GM23338 (cell line): ENCODE results near the gene CPEB3. TPM values are rescaled to one million over a fixed set of nuclear protein-coding genes. Genes with fewer than 3 reads are reported as not detected.
A peak's percentile ranks its signal among the peaks of the same experiment; 100 is the strongest.

Experiments used
- ATAC-seq: fragments of 200-7000 bp; cut with Tn5 transposase; 3 replicates; pipeline ENCODE4 v1.9.1; 2020
- DNase-seq: peaks from one replicate; pipeline ENCODE4 v3.0.0-alpha.2; 2015; ENCODE audit warnings: low spot score
- H2AFZ ChIP-seq: fragments of 200-600 bp; sonication (generic); 2 replicates; pipeline ENCODE4 v1.8.0; 2016; ENCODE audit warnings: antibody characterized with exemption, mild to moderate bottlenecking, moderate library complexity
- H3F3A ChIP-seq: fragments of 200-600 bp; sonication (generic); replicated peaks from 2 replicates; pipeline ENCODE4 v1.8.0; 2017; ENCODE audit warnings: antibody characterized with exemption, mixed run types, low read depth
- H3K27ac ChIP-seq: fragments of 200-600 bp; sonication (generic); 2 replicates; pipeline ENCODE4 v1.6.1; 2016; ENCODE audit warnings: low read depth
- H3K27me3 ChIP-seq: fragments of 200-600 bp; sonication (generic); 2 replicates; pipeline ENCODE4 v1.8.0; 2016; ENCODE audit warnings: mild to moderate bottlenecking, mixed run types, moderate library complexity; ENCODE audit not compliant: insufficient read depth
- H3K36me3 ChIP-seq: fragments of 200-600 bp; sonication (generic); 2 replicates; pipeline ENCODE4 v1.8.0; 2016; ENCODE audit warnings: mild to moderate bottlenecking; ENCODE audit not compliant: insufficient read depth
- H3K4me1 ChIP-seq: fragments of 200-600 bp; sonication (generic); 2 replicates; pipeline ENCODE4 v1.8.0; 2016; ENCODE audit warnings: mild to moderate bottlenecking, moderate library complexity; ENCODE audit not compliant: insufficient read depth
- H3K4me2 ChIP-seq: fragments of 200-600 bp; sonication (generic); 2 replicates; pipeline ENCODE4 v1.7.1; 2017; ENCODE audit warnings: mixed run types
- H3K4me3 ChIP-seq: fragments of 200-600 bp; sonication (generic); 2 replicates; pipeline ENCODE4 v1.6.1; 2016; ENCODE audit warnings: mixed run types
- H3K79me2 ChIP-seq: fragments of 200-600 bp; sonication (generic); replicated peaks from 2 replicates; pipeline ENCODE4 v1.8.0; 2017; ENCODE audit warnings: mild to moderate bottlenecking; ENCODE audit not compliant: insufficient read depth
- H3K9me2 ChIP-seq: fragments of 200-600 bp; sonication (generic); 2 replicates; pipeline ENCODE4 v1.8.0; 2017; ENCODE audit not compliant: insufficient read depth
- H4K20me1 ChIP-seq: fragments of 200-600 bp; sonication (generic); replicated peaks from 2 replicates; pipeline ENCODE4 v1.8.0; 2017; ENCODE audit warnings: mild to moderate bottlenecking; ENCODE audit not compliant: insufficient read depth
- H3K27ac Mint-ChIP-seq: 2 replicates; pipeline ENCODE4 v1.8.0; 2020; ENCODE audit warnings: inconsistent platforms, mild to moderate bottlenecking, moderate library complexity, mixed read lengths
- H3K27me3 Mint-ChIP-seq: 3 replicates; pipeline ENCODE4 v1.8.0; 2022; ENCODE audit warnings: low read depth, mild to moderate bottlenecking, moderate library complexity, mixed read lengths, inconsistent platforms; ENCODE audit not compliant: insufficient read depth, poor library complexity
- H3K36me3 Mint-ChIP-seq: 3 replicates; pipeline ENCODE4 v1.8.0; 2021; ENCODE audit warnings: low read depth, mild to moderate bottlenecking, inconsistent platforms, moderate library complexity, mixed read lengths
- H3K4me1 Mint-ChIP-seq: 3 replicates; pipeline ENCODE4 v1.8.0; 2020; ENCODE audit warnings: mild to moderate bottlenecking, inconsistent platforms, mixed read lengths
- H3K4me3 Mint-ChIP-seq: 3 replicates; pipeline ENCODE4 v1.8.0; 2021; ENCODE audit warnings: moderate library complexity, mild to moderate bottlenecking, inconsistent platforms, mixed read lengths
- H3K9me3 Mint-ChIP-seq: 3 replicates; pipeline ENCODE4 v1.8.0; 2020; ENCODE audit warnings: moderate library complexity, mild to moderate bottlenecking, inconsistent platforms, mixed read lengths
- CTCF ChIP-seq, 2 experiments: fragments of 200-600 bp in 1 of 2; sonication (generic) in 1 of 2; conservative IDR thresholded peaks; 2 replicates each; pipeline versions ENCODE4 v1.5.1 to v1.6.1; 2016 to 2017; ENCODE audit warnings: antibody characterized with exemption in 2 of 2, low read depth in 2 of 2, mild to moderate bottlenecking in 2 of 2, moderate library complexity in 1 of 2
- ETS1 ChIP-seq: IDR thresholded peaks from 2 replicates; pipeline ENCODE4 v1.6.1; 2016; ENCODE audit warnings: antibody characterized with exemption
- EZH2 ChIP-seq: fragments of 200-600 bp; sonication (generic); IDR thresholded peaks from one replicate; pipeline ENCODE4 v1.8.0; 2017; ENCODE audit warnings: antibody characterized with exemption, mild to moderate bottlenecking, low read depth; ENCODE audit not compliant: unreplicated experiment
- JUNB ChIP-seq: IDR thresholded peaks from one replicate; pipeline ENCODE4 v1.6.1; 2016; ENCODE audit warnings: antibody characterized with exemption; ENCODE audit not compliant: unreplicated experiment
- POLR2AphosphoS5 ChIP-seq: IDR thresholded peaks from 2 replicates; pipeline ENCODE4 v1.6.1; 2016; ENCODE audit warnings: antibody characterized with exemption, low read depth
- REST ChIP-seq: IDR thresholded peaks from one replicate; pipeline ENCODE4 v1.6.1; 2018; ENCODE audit warnings: antibody characterized with exemption; ENCODE audit not compliant: unreplicated experiment
- STAT1 ChIP-seq: IDR thresholded peaks from one replicate; pipeline ENCODE4 v1.6.1; 2016; ENCODE audit warnings: antibody characterized with exemption; ENCODE audit not compliant: unreplicated experiment
- ZNF114 ChIP-seq: fragments of 250-450 bp; sonication (Bioruptor Pico); IDR thresholded peaks from 2 replicates; pipeline ENCODE4 v1.5.0; 2020; ENCODE audit warnings: mild to moderate bottlenecking, moderate library complexity
- ZNF331 ChIP-seq: fragments of 250-450 bp; sonication (Bioruptor Pico); IDR thresholded peaks from 2 replicates; pipeline ENCODE4 v1.5.0; 2020; ENCODE audit warnings: low read depth, mild to moderate bottlenecking, moderate library complexity
- ZNF462 ChIP-seq: fragments of 250-450 bp; sonication (Bioruptor Pico); IDR thresholded peaks from 2 replicates; pipeline ENCODE4 v1.5.0; 2020; ENCODE audit warnings: mild to moderate bottlenecking, moderate library complexity
- polyA plus RNA-seq: library from polyadenylated mRNA; unstranded; fragments of >200 nt; fragmentation: Nextera tagmentation; extraction: Ambion mirVana; gene quantifications from 2 replicates; pipeline ENCODE4 v1.2.1, GENCODE V29; 2016
- total RNA-seq: library from RNA; depleted of rRNA; stranded (reverse); fragments of >200 nt; shearing (Covaris generic); gene quantifications from 2 replicates; pipeline ENCODE4 v1.2.3, GENCODE V29; 2014

The CPEB3 gene
- total and polyA plus RNA-seq, 2 experiments from 2014 or later = 0.74 to 1.9 TPM

- H3K27ac Mint-ChIP-seq = no peak overlapping the region
- H3K36me3 Mint-ChIP-seq = no peaks in the 10 kb centered on the region
- no peaks in the 10 kb centered on the region for H3K4me1 Mint-ChIP-seq
- H3K9me2 ChIP-seq = no peaks in the 10 kb centered on the region
- H4K20me1 ChIP-seq = no peaks in the 10 kb centered on the region
- no peaks in the 10 kb centered on the region for H3K79me2 ChIP-seq
- H3K27me3 ChIP-seq = no peaks in the 10 kb centered on the region
- no peaks in the 10 kb centered on the region for H3K36me3 ChIP-seq
- TF ChIP-seq JUNB (no peak), POLR2AphosphoS5 (no peak), ZNF114 (CRISPR knock-in tag) (no peak)
- H3K4me2 ChIP-seq = no peak overlapping the region
- H3K27ac ChIP-seq = no peak overlapping the region
- H3K4me3 ChIP-seq = no peak overlapping the region
- H3K4me3 Mint-ChIP-seq = no peak overlapping the region
- H3K27me3 Mint-ChIP-seq = peaks cover 1% of the 10 kb centered on the region
- H3K9me3 Mint-ChIP-seq = no peaks in the 10 kb centered on the region
- H3F3A ChIP-seq = no peaks in the 10 kb centered on the region
- DNase-seq = no peak
- H2AFZ ChIP-seq = no peak overlapping the region
- H3K4me1 ChIP-seq = peaks cover 7% of the 10 kb centered on the region; the same call in 1 of the 2 replicates
- ATAC-seq = no peak
Measured at GRCh38 chr10:92213049-92213448, 77.8 kb downstream of the CPEB3 start.

- Histone ChIP-seq H3K27me3 (no peaks in the 10 kb centered on the region), H3K4me2 (no peak overlapping the region), H3F3A (no peaks in the 10 kb centered on the region), H3K27ac (0 out of 2 replicates have a peak overlapping the region, but pooled peaks have one; percentile 57), H3K36me3 (no peaks in the 10 kb centered on the region), H3K4me3 (no peak overlapping the region), H3K4me1 (peaks cover 9% of the 10 kb centered on the region; the same call in 1 of the 2 replicates), H4K20me1 (no peaks in the 10 kb centered on the region), H2AFZ (no peak overlapping the region), H3K79me2 (no peaks in the 10 kb centered on the region), H3K9me2 (no peaks in the 10 kb centered on the region)
- Mint-ChIP-seq H3K9me3 (no peaks in the 10 kb centered on the region), H3K36me3 (no peaks in the 10 kb centered on the region), H3K27me3 (peaks cover 1% of the 10 kb centered on the region), H3K27ac (no peak overlapping the region), H3K4me1 (no peaks in the 10 kb centered on the region), H3K4me3 (no peak overlapping the region)
- DNase-seq = no peak
- ATAC-seq = no peak
- no peak for TF ChIP-seq ETS1
- no peak for TF ChIP-seq ZNF331 (CRISPR knock-in tag)
- TF ChIP-seq EZH2 = no peak
- TF ChIP-seq ZNF462 (CRISPR knock-in tag) = no peak
- no peak for TF ChIP-seq ZNF114 (CRISPR knock-in tag)
- no peak for TF ChIP-seq STAT1
- no peak for TF ChIP-seq REST
- no peak for TF ChIP-seq CTCF (conservative IDR thresholded peaks at IDR 0.05; ENCODE audit: low read depth in 2 of 2)
Measured at GRCh38 chr10:92208736-92209135, 82.1 kb downstream of the CPEB3 start.
